GM21447 (cell line): Measurements from ENCODE around the gene MYRF.

Source experiments
- ATAC-seq: cut with Tn5 transposase; IDR thresholded peaks from one replicate; pipeline ENCODE4 v1.9.1; 2021; ENCODE audit not compliant: unreplicated experiment

The MYRF gene

DNA sequence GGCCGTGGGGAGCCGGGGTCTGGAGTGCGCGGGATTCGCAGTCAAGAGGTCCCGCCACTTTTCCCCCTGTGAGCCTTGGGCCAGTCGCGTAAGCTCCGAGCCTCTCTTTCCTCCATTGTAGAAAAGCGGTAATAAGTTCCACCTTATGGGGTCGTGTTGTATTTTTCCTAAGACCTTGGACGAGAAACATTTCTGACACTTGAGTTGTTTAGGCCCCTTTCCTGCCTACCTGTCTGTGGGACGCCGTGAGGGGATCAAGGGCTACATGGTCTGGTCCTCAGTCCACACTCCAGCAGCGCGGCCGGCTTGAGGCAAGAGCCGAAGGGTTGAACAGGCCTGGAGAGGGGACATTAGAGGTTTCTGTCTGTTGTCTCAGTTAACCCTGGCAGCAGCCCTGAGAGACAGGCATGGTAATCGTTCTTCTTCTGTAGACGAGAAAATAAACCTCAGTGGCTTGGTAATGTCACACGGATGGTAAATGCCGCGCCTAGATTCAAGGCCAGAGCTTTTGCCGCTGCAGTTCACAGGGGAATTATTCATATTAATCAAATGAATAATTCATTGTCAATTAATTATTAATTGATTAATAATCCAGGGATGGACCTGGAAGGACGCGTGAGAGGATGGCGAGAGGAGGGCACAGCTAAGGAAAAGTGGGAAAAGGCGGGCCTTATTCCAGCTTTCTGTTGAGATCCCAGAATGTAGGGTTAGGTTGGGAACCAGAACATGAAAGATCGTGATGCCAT lies 40.8 kb downstream of the MYRF start:
- ATAC-seq, result peak; percentile 17

DNA sequence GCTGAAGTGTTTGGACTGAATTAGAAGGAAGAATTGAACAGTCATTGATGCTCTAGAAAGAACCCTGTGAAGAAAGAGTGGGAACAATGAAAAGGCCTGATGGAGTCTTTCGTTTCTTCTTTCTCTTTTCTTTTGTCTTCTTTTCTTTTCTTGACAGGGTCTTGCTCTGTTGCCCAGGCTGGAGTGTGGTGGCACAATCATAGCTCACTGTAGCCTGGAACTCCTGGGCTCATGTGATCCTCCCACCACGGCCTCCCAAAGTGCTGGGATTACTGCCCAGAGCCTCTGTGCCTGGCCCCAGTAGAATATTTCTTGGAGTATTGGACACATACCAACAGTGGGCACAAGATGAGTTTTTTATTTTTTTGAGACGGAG lies 41.4 kb downstream of the MYRF start:
- ATAC-seq, result no peak

DNA sequence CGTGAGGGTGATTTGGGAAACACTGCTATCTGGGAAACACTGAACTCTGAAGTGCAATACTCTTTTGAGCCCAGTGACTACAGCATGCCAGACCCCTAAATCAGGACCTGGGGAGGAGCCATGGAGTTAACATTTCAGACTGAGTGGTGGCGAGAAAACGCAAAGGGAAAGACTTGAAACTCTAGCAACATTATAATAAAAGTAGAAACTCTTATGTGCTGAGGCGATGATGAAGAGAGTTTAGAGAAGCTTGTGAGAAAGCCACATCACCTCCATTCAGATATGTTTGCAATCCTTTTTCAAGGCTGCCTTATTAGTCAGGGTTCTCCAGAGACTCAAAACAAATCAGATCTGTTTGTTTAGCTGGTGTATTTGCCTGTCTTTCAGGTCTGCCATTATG lies 42.1 kb downstream of the MYRF start:
- ATAC-seq, result no peak

DNA sequence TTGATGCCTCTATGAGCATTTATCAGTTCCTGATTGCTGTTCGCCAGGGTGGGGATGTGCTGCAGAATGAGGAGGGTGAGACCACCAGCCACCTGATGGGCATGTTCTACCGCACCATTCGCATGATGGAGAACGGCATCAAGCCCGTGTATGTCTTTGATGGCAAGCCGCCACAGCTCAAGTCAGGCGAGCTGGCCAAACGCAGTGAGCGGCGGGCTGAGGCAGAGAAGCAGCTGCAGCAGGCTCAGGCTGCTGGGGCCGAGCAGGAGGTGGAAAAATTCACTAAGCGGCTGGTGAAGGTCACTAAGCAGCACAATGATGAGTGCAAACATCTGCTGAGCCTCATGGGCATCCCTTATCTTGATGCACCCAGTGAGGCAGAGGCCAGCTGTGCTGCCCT lies 43.0 kb downstream of the MYRF start:
- no peak for ATAC-seq

DNA sequence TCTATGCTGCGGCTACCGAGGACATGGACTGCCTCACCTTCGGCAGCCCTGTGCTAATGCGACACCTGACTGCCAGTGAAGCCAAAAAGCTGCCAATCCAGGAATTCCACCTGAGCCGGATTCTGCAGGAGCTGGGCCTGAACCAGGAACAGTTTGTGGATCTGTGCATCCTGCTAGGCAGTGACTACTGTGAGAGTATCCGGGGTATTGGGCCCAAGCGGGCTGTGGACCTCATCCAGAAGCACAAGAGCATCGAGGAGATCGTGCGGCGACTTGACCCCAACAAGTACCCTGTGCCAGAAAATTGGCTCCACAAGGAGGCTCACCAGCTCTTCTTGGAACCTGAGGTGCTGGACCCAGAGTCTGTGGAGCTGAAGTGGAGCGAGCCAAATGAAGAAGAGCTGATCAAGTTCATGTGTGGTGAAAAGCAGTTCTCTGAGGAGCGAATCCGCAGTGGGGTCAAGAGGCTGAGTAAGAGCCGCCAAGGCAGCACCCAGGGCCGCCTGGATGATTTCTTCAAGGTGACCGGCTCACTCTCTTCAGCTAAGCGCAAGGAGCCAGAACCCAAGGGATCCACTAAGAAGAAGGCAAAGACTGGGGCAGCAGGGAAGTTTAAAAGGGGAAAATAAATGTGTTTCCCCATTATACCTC lies 43.6 kb downstream of the MYRF start:
- ATAC-seq, result no peak

DNA sequence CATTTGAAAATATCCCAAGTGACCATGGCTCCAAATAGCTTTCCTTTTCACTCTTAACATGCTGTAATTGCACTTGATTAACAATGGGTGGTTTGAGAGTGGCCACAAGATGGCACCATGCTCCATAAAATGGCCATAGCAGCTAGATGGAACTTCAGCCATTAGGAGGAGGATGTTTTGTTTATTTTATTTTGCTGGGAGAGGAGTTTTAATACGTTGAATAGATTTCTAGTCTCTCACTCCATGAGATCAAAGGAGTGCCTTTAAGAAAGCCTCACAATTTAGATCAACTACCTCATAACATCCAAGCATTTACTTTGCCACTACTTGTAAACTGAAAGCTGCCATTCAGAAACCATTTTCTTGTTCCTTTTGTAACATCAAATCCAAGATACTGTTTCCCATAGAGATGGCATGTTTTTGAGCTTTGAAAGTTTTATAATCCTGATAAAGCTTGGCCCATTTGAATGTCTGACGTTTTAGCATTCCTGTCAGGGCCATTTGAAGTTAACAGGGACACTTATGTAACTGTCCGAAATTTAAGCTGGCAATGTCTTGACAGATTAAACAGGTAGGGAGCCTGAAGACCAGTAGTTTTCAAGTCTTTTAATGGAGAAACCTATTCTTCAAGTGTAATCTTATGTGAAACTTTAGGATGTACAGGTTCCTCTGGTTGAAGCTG lies 45.0 kb downstream of the MYRF start:
- no peak for ATAC-seq

DNA sequence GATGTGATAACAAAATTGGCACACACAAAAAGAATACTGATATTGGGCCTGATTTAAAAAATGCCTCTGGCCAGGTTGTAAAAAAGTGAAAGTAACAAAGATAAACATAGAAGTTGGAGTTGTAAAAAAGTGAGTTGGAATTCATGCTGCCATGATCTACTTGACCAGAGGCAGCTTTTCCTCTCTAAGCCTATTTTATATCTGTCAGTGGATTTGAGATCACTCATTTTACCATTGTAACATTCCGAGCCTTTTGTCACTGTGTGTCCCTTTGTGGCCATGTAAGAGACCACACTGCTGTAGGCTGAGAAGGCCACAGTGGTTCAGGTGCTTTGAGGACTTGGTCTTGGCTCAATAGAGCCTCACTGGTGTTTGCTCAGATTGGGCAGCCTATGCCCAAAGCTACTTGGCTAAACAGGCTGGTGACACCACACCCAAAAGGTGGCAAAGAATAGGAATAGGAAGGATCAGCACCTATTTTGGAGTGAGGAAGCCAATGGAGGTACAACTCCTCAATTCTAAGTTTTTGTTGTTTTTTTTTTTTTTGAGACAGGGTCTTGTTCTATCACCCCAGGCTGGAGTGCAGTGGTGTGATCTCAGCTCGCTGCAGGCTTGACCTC lies 47.3 kb downstream of the MYRF start:
- no peak for ATAC-seq

DNA sequence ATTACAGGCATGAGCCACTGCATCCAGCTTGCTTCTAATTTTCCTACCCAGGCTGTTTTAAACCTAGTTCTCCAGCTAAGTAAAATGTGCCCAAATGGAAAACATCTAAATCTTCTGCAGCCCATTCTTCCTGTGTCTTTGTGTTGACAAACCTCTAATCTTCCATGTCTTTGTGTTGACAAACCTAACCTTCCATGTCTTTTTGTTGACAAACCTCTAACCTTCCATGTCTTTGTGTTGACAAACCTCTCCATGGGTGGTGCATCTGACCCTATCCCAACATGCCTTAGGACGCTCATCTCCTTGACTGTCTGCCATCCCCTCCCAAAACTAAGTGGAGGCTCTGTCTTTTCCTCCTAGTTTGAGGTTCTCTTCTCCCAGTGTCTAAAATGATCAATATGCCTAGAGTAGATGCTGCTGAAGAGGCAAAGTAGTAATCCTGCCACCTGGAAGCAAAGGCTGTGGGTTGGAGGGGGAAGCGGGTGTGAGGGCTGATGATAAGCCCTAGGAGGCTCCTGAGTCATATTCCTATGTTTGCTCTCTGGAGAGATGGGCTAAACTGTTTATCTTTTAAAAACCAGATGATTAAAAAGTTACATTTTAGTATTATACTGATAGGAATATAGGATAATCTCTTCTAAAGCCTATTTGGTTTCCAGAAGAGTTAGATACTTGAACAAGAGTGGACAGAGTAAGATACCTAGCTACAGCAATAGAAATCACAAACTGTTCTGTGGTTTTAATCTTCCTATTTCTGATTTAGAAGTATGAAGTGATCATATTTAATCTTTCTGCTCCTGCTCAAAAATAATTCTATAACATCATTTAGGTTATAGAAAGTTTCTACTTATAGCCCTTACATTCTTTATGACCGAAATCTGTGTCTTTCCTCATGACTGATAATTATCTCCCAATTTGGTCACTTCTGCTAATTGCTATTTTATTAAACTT lies 48.2 kb downstream of the MYRF start:
- ATAC-seq, result no peak

DNA sequence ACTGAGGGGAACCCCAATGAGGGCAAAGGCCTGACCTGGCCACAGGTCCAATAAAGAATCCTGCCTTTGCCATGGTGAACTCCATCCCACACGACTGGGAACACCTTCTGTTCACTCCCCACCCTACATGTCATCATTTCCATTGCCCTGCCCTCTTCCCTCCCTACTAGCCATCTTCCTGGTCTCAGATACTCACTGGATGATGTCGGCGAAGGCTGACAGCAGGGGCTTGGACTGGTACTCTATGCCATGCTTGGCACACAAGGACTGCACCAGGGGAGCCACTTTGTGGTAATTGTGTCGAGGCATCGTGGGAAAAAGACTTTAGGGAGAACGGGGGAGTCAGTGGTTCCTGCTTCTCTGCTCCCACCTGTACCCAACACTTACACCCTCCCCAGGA lies 50.2 kb downstream of the MYRF start:
- no peak for ATAC-seq

DNA sequence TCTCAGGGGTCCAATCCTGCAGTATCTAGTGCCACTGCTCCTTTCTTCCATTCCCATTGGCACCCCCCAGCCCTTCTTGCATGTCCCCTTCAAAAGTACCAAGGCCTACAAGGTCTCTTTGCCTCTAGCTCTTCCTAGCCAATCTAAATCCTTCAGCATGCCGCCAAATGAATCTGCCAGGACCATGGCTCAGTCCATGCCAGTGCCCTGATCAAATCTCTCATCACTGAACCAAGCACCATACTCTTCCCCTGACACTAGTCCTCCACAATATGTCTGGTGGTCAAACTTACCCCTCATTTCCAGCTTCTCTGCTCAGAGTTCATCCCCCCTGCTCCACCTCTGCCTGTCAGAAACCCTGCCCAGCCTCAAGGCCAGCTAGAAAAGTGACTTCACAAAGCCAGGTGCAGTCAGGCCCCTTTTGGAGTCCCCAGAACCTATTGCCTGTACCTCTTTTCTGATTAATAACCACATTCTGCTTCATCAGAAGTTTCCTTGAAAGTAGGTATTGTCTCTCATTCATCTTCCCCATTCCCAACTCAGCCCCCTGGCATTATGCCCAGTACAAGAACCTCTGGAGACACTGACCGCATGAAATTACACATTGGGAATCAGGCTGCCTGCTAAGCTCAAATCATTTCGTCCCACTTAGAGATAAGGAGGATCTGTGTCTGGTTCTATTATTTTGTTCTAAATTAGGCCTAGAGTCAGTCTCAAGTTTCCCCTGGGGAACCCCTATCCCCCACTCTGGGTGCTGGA lies 51.6 kb downstream of the MYRF start:
- no peak for ATAC-seq

DNA sequence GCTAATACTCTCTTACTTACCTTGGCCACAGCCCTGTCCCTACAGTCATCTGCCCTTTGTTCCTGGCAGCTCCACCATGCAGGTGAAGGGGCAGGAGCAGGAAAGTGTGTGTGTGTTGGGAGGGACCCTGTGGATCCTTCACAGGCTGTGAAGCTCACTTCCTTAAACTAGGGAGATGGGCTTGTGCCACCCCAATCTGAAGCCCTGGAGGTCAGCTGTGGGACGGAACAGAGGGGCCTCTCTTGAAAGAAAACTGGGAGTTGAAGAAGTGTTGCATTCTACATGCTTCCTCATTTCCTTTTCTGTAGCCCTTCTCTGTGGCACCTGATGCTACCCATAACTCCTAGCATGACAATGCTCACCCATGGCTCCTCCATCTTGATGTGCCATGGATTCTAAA lies 52.7 kb downstream of the MYRF start:
- ATAC-seq, result no peak

DNA sequence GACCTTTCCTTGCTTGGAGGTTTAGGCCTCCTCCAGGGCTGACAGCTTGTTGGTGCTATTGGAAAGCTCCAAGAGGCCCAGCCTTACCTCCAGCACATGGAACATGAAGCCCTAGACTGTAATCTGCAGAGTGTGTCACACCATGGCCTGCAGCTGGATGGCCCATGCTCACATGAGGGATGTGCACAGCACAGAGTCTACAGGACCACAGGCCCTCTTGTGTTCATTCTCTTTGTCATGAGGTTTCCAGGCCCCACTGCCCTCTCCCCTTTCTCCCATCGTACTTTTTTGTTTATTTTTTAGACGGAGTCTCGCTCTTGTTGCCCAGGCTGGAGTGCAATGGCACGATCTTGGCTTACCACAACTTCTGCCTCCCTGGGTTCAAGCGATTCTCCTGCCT lies 54.3 kb downstream of the MYRF start:
- no peak for ATAC-seq

DNA sequence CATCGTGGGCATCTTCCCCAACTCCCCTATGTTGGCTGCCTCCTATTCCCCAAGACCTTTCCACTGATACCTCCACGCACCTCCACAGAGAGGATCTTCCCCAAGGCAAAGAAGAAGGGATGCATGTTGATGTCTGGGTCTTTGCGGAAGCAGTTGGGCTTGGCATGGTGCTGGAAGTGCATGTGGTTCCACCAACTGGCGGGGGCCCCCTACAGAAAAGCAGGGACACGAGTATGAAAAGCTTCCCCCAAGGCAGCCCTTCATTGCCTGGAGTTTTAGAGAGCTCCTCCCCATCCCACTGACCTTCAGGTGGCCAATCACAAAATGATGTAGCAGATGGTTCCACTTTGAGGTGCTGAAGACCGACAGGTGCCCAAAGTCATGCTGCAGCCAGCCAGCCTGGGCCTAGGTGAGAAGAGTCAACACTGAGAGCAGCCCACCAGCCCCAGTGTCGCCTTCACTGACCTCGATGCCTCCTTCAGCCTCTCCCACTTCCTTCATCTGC lies 58.3 kb downstream of the MYRF start:
- no peak for ATAC-seq

DNA sequence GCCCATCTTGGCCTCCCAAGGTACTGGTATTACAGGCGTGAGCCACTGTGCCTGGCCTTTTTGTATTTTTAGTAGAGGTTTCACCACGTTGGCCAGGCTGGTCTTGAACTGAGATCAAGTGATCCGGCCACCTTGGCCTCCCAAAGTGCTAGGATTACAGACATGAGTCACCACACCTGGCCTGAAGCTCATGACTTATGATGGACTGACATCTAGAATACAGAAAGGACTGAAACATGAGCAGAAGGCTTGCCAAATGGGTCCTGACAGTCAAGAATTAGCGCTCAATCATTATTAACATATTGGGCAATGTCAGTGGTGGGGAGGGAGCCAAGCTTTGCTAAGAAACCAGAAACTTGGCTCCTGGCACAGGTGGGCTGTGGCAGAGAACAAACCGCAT lies 59.4 kb downstream of the MYRF start:
- no peak for ATAC-seq

DNA sequence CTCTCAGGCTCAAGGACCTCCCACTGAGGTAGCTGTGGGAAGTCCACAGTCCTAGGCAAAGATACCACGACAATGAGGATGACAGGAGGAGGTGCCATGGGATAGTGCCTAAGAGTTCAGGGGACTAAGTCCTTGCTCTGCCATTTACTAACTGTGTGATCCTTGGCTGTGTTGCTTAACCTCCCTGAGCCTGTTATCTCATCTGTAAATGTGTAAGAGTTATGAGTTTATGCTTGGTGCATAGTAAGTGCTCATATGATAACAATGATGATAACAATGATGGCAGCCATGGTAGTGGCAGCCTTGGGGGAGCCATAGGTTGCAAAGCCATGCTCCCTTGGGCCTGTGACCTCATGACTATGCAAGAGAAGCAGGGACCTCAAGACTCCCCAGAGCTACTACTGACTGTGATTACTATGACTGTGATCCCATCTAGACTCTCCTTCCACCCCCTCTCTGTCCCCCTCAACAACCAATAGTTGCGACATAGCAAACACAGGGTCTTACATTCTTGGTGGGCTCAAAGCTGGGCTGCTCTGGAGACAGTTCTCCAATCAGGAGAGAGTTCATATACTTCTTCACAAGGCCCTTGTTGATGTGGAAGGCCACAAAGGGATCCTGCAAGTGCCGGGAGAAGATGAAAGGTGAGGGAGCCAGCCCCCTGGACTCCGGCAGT lies 60.4 kb downstream of the MYRF start:
- ATAC-seq, result no peak

DNA sequence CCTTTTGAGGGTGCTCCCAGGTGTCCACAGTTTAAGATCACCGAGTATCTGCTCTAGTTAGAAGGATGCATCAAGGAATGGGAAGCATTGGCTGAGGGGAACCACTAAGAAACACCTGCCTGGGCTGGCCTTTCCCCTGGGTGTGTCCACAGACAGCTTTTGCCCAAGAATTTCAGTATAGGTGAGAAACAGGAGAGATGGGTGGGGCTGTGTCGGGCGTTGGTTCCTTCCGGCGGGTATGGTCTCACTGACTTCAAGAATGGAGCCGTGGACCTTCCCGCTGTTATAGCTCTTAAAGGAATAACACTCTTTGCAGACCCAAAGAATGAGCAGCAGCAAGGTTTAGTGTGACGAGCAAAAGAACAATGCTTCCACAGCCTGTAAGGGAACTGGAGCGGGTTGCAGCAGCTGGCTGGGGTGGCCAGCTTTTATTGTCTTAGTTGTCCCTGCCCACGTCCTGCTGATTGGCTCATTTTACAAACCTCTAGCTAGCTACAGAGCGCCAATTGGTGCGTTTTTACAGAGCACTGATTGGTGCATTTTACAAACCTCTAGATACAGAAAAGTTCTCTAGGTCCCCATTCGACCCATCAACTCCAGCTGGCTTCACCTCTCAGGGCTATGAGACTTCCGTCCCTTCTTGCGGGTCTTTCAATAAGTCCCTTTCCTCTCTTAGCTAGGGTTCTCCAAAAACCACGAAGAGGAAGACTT lies 62.0 kb downstream of the MYRF start:
- ATAC-seq, result no peak

DNA sequence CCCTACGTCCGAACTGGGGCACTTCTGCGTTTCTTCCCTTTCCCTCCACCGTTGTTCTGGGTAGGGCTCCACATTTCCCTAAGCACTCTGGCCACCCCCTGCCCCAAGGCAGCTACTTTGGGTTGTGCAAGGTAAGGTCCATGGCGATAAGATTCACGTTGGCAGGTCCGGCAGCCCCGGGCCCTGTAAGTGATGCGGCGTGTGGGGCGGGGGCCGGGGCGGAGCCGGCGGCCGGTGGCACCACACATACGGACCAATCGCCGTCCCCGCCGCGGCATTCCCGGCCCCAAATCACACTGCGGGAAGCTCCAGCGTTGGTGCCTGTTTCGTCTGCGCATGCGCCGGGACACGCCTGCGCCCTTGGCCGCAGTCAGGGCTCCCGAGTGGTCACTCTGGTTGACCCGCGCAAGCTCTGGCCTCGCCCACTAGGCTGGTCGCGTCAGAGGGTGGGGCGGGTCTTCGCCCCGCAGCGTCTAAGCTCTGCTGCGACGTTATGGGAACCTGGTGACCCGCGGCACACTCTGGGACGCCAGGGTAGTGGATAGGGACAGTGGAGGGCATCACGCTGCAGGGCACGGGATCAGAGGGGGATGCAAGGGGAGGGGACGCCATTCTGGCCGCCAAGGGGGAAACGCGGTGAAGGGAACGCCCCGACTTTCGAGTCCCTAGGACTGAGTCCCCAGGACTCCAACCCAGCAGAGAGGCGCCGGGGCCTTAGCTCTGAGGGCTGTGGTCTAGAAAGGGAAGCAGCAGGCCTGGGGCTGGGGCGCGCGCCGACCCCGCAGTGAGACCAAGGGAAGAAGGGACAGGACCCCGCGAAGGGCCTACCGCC lies 62.7 kb downstream of the MYRF start:
- peak; percentile 49 for ATAC-seq
